Stimulated activated CD4-positive, alpha-beta T cell treated with anti-CD3 and anti-CD28 coated beads, Interleukin-1b, Interleukin-23, amount 100 ng/mL, for 4 hours (primary cell): ENCODE results near the gene ANO9.
A peak's percentile ranks its signal among the peaks of the same experiment; 100 is the strongest.
"Not testable (repeated sequence)": the region's sequence is repeated elsewhere in the genome, so short reads cannot be mapped to it uniquely, and the experiment has no call there.

ENCODE experiments used
- DNase-seq, 2 donors: peaks; one replicate each; pipeline ENCODE4 v3.0.0-alpha.2; 2020; ENCODE audit warnings: low read depth in 2 of 2

Gene ANO9

GRCh38 chr11:434496-434895 lies 7.3 kb downstream of the ANO9 start:
- no peak for DNase-seq

GRCh38 chr11:433641-434040 lies 8.2 kb downstream of the ANO9 start:
- no peak for DNase-seq

DNA sequence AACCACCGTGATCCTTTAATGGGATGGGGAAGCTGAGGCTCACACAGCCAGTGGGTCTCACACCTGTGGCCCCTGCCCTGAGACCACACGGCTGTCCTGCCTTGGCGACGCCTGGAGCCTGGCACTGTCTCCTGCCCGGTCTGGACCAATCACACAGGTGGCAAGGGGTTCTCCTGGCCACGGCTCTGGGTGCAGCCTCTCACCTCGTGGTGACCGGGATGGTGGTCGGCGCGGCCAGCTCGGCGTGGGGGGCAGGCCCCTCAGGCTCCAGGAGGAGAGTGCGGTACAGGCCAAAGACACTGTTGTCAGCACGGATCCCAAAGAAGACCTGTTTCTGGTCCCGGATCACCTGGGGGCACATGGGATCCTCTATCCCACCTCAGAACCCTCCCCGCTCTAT lies 8.7 kb downstream of the ANO9 start:
- no peak for DNase-seq

GRCh38 chr11:432501-433100 lies 9.2 kb downstream of the ANO9 start:
- DNase-seq, result no peak

GRCh38 chr11:431921-432320 lies 9.9 kb downstream of the ANO9 start:
- DNase-seq, result no peak

GRCh38 chr11:429931-430456 lies 11.8 kb downstream of the ANO9 start:
- DNase-seq, result no peak

DNA sequence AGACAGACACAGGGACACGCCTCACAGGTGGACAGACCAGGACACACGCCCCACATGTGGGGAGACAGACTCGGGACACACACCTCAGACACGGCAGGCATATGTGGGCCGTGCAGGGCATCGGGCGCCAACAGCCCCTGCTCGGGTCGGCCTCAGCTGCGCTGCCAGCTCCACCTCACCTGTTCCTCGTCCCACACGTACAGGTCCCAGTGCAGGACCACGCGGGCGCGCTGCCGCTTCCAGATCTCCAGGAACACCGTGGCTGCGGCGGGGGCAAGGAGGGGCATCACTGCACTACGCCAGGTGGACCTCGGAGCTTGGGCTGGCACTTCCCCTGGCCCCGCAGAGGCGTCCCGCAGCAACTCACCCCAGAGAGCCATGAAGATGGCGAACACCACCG lies 12.4 kb downstream of the ANO9 start:
- no peak for DNase-seq

DNA sequence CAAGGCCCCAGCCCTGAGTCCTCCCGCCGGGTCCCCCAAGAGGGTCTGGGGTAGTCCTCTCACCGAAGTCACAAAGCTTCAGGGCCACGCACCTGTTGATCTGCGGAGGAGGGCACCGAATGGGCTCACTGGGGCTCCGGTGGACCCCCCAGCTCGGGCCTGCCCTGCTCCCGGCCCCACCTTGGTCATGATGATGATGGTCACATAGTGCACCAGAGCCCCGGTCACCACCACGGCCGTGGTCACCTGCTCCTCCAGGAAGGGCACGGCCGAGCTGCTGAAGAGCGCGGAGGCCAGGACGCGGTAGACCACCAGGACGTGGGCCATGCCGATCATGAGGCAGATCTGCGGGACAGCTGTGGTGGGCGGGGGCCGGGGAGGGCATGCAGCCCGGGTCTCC lies 13.5 kb downstream of the ANO9 start:
- no peak for DNase-seq

DNA sequence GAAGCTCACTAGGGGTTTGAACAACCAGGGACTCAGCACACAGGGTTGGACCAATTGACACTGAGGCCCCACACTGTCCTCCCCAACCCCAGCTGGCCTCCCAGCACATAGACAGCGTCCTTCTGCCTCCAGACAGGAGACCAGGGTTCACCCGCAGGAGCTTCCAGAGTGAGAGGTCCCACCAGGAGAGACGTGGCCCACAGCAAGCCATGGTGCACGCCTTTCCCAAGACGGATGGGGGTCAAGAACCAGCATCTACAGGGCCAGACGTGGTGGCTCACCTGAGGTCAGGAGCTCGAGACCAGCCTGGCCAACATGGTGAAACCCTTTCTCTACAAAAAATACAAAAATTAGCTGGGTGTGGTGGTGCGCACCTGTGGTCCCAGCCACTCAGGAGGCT lies 15.0 kb downstream of the ANO9 start:
- DNase-seq, result no peak

- no peak for DNase-seq
Observed at GRCh38 chr11:425301-425700, 16.5 kb downstream of the ANO9 start.

DNA sequence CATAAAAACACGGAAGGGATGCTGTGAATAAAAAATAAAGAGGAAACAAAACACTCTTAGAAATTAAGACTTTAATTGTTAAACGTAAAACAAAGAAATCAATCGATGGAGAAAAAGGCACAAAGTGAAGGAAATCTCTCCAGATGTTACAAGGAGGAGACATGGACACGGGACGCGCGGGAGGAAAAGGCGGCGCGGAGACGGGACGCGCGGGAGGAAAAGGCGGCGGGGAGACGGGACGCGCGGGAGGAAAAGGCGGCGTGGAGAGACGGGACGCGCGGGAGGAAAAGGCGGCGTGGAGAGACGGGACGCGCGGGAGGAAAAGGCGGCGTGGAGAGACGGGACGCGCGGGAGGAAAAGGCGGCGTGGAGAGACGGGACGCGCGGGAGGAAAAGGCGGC lies 17.0 kb downstream of the ANO9 start:
- DNase-seq, result not testable (repeated sequence)

GRCh38 chr11:424232-424631 lies 17.6 kb downstream of the ANO9 start:
- DNase-seq, result no peak

GRCh38 chr11:422249-422656 lies 19.6 kb downstream of the ANO9 start:
- DNase-seq, result no peak

DNA sequence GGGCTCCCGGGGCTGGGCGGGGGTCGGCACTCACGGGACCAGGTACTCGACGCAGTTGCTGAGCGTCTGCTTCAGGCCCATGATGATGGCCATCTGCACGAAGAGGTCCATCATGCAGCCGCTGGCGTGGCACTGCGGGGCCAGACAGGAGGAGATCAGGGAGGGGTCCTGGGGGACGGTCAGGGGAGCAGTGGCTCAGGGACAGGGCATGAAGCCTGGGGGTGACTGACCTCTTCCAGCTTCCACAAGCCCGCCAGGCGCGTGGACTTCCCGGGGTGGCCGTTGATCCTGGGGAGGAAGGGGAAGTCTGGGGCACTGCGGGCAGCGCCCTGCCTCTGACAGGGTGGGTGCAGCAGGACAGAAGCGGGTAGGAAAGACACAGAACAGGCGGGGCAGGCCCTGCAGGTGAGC lies 20.9 kb downstream of the ANO9 start:
- DNase-seq, result no peak

DNA sequence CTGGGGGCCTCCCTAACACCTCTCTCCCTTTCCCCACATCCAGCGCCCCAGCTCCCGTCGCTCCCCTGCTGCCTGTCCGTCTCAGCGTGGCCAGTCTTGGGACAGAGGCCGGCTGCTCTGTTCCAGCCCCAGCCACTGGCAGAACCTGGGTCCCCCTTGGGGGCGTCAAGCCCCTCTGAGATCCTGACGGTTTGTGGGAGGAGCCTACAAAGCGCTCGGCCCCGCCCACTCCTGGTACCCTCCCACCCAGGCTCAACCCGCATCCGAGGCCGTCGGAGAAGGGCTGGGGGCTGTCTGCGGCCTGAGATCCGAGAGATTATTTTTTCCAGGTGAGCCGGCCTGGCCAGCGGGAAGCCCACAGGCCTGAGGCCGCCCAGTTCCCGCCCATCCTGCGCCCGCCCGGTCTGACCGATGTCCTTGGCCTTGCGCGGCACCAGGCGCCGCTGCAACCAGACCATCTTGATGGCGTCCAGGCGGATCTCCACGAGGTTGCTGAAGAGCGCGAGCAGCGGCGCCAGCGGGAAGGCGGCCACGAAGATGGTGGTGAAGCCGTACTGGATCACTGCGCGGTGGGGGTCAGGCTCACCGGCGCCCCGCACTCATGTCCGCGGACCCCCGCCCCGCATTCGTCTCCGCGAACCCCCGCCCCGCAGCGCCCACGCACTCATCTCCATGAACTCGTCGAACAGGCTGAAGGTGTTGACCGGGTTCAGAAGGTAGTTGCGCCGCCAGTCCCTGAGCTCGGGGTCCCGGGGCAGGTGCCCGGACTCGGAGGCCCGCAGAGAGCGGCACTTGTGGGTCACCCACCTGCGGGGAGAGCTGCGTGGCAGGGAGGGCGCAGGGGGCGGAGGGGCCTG lies 21.5 kb downstream of the ANO9 start:
- no peak for DNase-seq

DNA sequence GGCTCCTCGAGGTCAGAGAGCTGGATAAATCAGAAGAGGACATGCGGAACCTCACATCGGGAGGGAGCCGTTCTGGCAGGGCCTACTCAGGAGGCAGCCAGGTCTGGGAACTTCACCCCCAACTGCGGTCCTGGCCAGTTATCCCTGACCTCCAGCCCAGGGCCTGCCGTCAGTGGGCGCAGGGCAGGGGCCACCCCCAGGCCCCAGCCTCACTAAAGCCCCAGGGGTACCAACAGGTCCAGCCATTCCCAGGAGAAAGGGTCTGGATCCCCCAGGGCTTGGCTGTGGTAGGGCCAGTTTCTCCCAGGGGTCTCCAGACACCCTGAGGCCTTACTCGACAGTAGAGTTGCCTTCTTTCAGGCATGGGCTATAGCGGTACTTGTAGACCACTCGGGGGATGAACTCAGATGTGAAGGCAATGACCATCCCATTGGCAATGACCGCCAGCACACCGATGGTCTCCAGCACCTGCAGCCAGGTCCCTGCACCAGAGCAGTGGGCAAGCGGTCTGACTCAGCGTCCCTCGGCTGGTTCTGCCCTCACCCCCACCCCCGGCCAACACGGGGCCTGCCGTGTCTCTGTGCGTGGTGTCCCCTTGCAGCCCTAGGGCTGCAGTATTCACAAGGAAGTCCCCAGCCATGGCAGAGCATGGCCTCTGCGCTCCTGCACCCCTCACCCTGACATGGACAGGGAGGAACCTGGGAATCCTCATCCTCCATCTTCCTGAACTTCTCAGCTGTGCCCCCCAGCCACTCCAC lies 22.4 kb downstream of the ANO9 start:
- DNase-seq, result no peak

GRCh38 chr11:418343-419247 lies 23.2 kb downstream of the ANO9 start:
- DNase-seq, result no peak

DNA sequence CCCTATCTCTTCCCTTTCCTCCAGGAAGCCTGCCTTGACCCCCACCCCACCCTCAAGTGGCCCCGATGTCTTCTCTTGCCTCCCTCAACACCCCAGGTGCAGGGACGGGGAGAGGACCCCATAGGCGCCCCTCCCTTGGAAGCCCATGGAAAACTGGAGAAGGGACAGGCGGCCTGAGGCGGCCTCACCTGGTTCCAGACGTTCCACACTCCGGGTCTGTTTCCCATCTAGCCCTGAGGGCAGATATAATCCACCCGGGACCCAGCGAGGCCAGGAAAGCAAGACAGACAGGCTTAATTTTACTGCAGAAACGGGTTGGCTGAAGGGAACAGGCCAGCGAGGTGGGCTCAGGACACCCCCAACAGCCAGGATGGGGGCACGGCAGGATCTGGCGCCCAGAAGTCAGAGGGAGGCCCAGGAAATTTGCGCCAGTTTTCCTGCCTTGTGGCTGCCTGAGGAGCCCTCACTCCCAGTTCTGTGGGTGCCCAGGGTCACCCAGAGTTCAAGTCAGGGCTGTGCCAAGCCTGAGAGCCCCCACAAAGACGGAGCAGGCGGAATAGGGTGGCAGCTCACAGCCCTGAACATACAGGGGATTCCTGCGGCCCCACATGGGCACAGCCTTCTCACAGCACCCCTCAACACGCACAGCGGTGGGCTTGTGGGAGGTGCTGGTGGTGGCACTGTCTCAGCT lies 24.0 kb downstream of the ANO9 start:
- DNase-seq, result no peak

DNA sequence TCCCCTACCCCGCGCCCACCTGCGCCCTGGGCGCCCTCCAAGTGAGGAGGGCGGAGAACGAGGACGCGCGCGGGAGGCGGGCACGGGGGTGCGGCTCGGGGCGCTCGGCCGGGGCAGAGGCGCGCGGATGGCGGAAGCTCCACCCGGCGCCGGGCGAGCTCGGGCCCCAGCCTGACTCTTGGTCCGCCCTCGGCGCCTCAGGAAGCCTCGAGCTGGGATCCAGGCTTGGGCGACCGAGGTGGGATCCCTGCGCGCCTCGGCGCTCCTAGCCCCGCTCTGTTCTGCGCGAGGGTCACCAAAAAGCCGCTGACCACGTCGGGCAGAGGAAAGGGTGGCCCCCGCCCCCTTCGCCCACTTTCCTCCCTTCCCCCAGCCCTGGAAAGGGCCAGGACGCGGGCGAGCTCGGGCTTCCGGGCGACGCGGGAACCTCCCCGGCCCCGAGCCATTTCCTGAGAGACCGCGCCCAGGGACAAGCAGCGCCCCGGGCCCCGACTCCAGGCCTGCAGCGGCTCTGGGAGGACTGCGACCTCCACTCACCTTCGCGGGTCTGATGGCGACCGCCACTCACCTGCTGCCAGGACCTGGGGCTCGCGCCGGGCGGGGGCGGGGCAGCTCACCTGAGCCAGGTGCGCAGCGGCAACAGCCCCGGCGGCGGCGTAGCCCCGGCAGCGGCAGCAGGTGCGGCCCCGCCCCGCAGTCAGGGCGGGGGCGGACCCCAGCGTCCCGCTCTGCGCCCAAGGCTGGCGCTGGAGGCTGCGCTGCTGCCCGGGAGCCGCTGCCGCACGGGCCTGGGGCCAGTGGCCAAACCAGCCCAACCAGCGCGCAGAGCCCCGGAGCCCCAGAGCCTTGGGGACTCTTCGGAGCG lies 24.8 kb downstream of the ANO9 start:
- DNase-seq, result peak in 1 of 2 donors; percentile 39
